H1 (cell line): ENCODE measurements around the gene UBN1. TPM values are rescaled to one million over a fixed set of nuclear protein-coding genes. Genes with fewer than 3 reads are reported as not detected.

Source experiments
- ATF3 ChIP-seq: IDR thresholded peaks from 2 replicates; pipeline ENCODE4 v1.6.1; 2011; ENCODE audit warnings: low read depth, mild to moderate bottlenecking, low read length; ENCODE audit not compliant: insufficient read depth
- BCL11A ChIP-seq, 2 experiments: IDR thresholded peaks; one replicate each; pipeline ENCODE4 v1.6.1; 2011; ENCODE audit warnings: low read depth in 2 of 2, low read length in 2 of 2, mild to moderate bottlenecking in 2 of 2
- CHD7 ChIP-seq: fragments of 300-600 bp; sonication (generic); IDR thresholded peaks from 2 replicates; pipeline ENCODE4 v1.7.1; 2012; ENCODE audit warnings: low read length, moderate library complexity, mild to moderate bottlenecking, inconsistent platforms; ENCODE audit not compliant: insufficient replicate concordance
- CTCF ChIP-seq, 3 experiments: IDR thresholded peaks; 1 replicate in 2 of 3; 2 replicates in 1 of 3; pipeline versions ENCODE4 v1.5.1 to v1.6.1; 2011; ENCODE audit warnings: low read length in 3 of 3, mild to moderate bottlenecking in 3 of 3, inconsistent platforms in 2 of 3, low read depth in 1 of 3, moderate library complexity in 1 of 3; ENCODE audit not compliant: insufficient read depth in 1 of 3; ENCODE audit errors: control extremely low read depth in 1 of 3
- polyA plus RNA-seq, 7 experiments: library from polyadenylated mRNA; depleted of rRNA in 3 of 7; stranded (reverse) in 5 of 7; unstranded in 2 of 7; fragments of >200 nt in 5 of 7; fragments of 200-250 nt in 2 of 7; gene quantifications; 1 replicate in 5 of 7; 2 replicates in 1 of 7; 4 replicates in 1 of 7; pipeline versions ENCODE4 v1.2.1 to v1.2.3, GENCODE V29; 2011 to 2013; ENCODE audit warnings: missing spikeins in 2 of 7, mixed read lengths in 2 of 7
- total RNA-seq: library from RNA; stranded (reverse); fragmentation: NEBNext Ultra II Directional; extraction: Animal tissue kit (Norgen Biotek cat#: 25700); gene quantifications from 2 replicates; pipeline ENCODE4 v1.2.1, GENCODE V29; 2021

The UBN1 gene
- total and polyA plus RNA-seq, 2 of the 8 experiments (the other 6 are each of a cell fraction or from before 2014, with no cell fraction given), result 16.2 to 37.0 TPM

GRCh38 chr16:4814046-4814445, 33.2 kb upstream of the UBN1 start (continued):
- TF ChIP-seq CTCF (IDR thresholded peaks at IDR 0.05; ENCODE audit: control extremely low read depth in 1 of 3, insufficient read depth in 1 of 3, low read depth in 1 of 3, low read length in 3 of 3), result no peak
- TF ChIP-seq BCL11A (IDR thresholded peaks at IDR 0.05; ENCODE audit: low read depth in 2 of 2, low read length in 2 of 2), result no peak
- no peak for TF ChIP-seq CHD7
- no peak for TF ChIP-seq ATF3
